HepG2 (cell line): ENCODE measurements around the gene DCP1B. TPM values are rescaled to one million over a fixed set of nuclear protein-coding genes. Genes with fewer than 3 reads are reported as not detected.

ENCODE experiments used
- ATAC-seq: fragments of 200-7000 bp; cut with Tn5 transposase; 3 replicates; pipeline ENCODE4 v1.9.1; 2020; ENCODE audit warnings: mild to moderate bottlenecking, moderate library complexity
- BruUV-seq: library from RNA; stranded (reverse); fragments of 400-500 nt; replicated peaks from 2 replicates; lab custom pipeline; 2021; lab: Mats Ljungman, UMichigan
- CTCF ChIA-PET: fragments of 300-600 bp; formaldehyde crosslinking; extraction: SDS; loops from one replicate; lab custom pipeline; 2021; ENCODE audit warnings: low total read pairs, inconsistent platforms, low intra/inter-chr PET ratio; lab: Yijun Ruan, JAX
- POLR2A ChIA-PET: fragments of 350-600 bp; sonication (Branson Sonifier 250); formaldehyde crosslinking; loops from one replicate; lab custom pipeline; 2020; ENCODE audit warnings: antibody characterized with exemption, inconsistent platforms; lab: Yijun Ruan, JAX
- DNase-seq: peaks from one replicate; pipeline ENCODE4 v3.0.0-alpha.2; 2015; ENCODE audit warnings: low spot score
- FAIRE-seq: peaks from 3 replicates; lab custom pipeline; 2011; peaks lifted over from hg19 to GRCh38; lab: Jason Lieb, UNC
- H2AFZ ChIP-seq: one replicate; pipeline ENCODE4 v1.6.1; 2011; ENCODE audit warnings: low read length, inconsistent platforms
- H3K27ac ChIP-seq: fragments of 300-600 bp; 3 replicates; pipeline ENCODE4 v1.8.0; 2011; ENCODE audit warnings: mixed run types, mild to moderate bottlenecking, mixed read lengths, low read length, inconsistent platforms; ENCODE audit not compliant: insufficient read depth; ENCODE audit errors: extremely low read length
- H3K27me3 ChIP-seq, 2 experiments: fragments of 200-600 bp in 1 of 2; 2 replicates in 1 of 2; 3 replicates in 1 of 2; pipeline versions ENCODE4 v1.6.0 to v1.8.0; 2011; ENCODE audit warnings: low read length in 2 of 2, mild to moderate bottlenecking in 2 of 2, moderate library complexity in 2 of 2, inconsistent platforms in 1 of 2; ENCODE audit not compliant: insufficient read depth in 2 of 2, control insufficient read depth in 1 of 2
- H3K36me3 ChIP-seq, 2 experiments: fragments of 200-600 bp in 1 of 2; replicated peaks in 1 of 2; 2 replicates in 1 of 2; 3 replicates in 1 of 2; pipeline versions ENCODE4 v1.5.1 to v1.8.0; 2011; ENCODE audit warnings: low read length in 2 of 2, inconsistent platforms in 1 of 2; ENCODE audit not compliant: insufficient read depth in 2 of 2, control insufficient read depth in 1 of 2
- H3K4me1 ChIP-seq: 2 replicates; pipeline ENCODE4 v1.5.1; 2012; ENCODE audit warnings: low read length, inconsistent platforms; ENCODE audit not compliant: insufficient read depth
- H3K4me2 ChIP-seq: 2 replicates; pipeline ENCODE4 v1.6.0; 2011; ENCODE audit warnings: low read depth, low read length, inconsistent platforms
- H3K4me3 ChIP-seq, 3 experiments: fragments of 200-600 bp in 1 of 3; sonication (generic), shearing (Covaris generic) in 1 of 3; replicated peaks in 1 of 3; 2 replicates each; pipeline ENCODE4 v1.5.1; 2011 to 2016; ENCODE audit warnings: low read length in 3 of 3, inconsistent platforms in 2 of 3, low read depth in 2 of 3, mild to moderate bottlenecking in 2 of 3, control low read depth in 1 of 3, mixed read lengths in 1 of 3; ENCODE audit not compliant: insufficient read depth in 1 of 3
- H3K79me2 ChIP-seq: one replicate; pipeline ENCODE4 v1.6.1; 2011; ENCODE audit warnings: low read length, inconsistent platforms; ENCODE audit not compliant: insufficient read depth
- H3K9ac ChIP-seq: 2 replicates; pipeline ENCODE4 v1.6.0; 2011; ENCODE audit warnings: mild to moderate bottlenecking, low read depth, low read length, inconsistent platforms; ENCODE audit not compliant: insufficient read depth
- H3K9me3 ChIP-seq: 2 replicates; pipeline ENCODE4 v1.5.1; 2012; ENCODE audit warnings: mild to moderate bottlenecking, low read length
- H4K20me1 ChIP-seq: 2 replicates; pipeline ENCODE4 v1.6.0; 2011; ENCODE audit warnings: inconsistent platforms, mild to moderate bottlenecking, low read length, moderate library complexity; ENCODE audit not compliant: insufficient read depth
- GATAD2A ChIP-seq: IDR thresholded peaks from 2 replicates; pipeline ENCODE4 v1.6.1; 2016
- MNT ChIP-seq: fragments of 450-650 bp; IDR thresholded peaks from 2 replicates; pipeline ENCODE4 v1.6.1; 2016
- NRL ChIP-seq: sonication (generic); formaldehyde crosslinking; IDR thresholded peaks from 2 replicates; pipeline ENCODE4 v1.5.0; 2020; ENCODE audit warnings: missing genetic modification reagents, mild to moderate bottlenecking, moderate library complexity, borderline replicate concordance
- SOX6 ChIP-seq, 2 experiments: fragments of 450-650 bp in 1 of 2; sonication (generic) in 1 of 2; formaldehyde crosslinking in 1 of 2; IDR thresholded peaks; 2 replicates each; pipeline versions ENCODE4 v1.4.0 to v1.6.1; 2017 to 2020; ENCODE audit warnings: antibody characterized with exemption in 1 of 2, mild to moderate bottlenecking in 1 of 2, missing genetic modification reagents in 1 of 2
- TAF1 ChIP-seq: sonication (generic); formaldehyde crosslinking; IDR thresholded peaks from 2 replicates; pipeline ENCODE4 v1.4.0; 2020; ENCODE audit warnings: missing genetic modification reagents
- TERF1 ChIP-seq: sonication (generic); formaldehyde crosslinking; IDR thresholded peaks from 2 replicates; pipeline ENCODE4 v1.8.0; 2022; ENCODE audit warnings: mild to moderate bottlenecking, missing genetic modification reagents, moderate library complexity
- ZNF17 ChIP-seq: sonication (generic); formaldehyde crosslinking; IDR thresholded peaks from 2 replicates; pipeline ENCODE4 v1.5.0; 2020; ENCODE audit warnings: mild to moderate bottlenecking, missing genetic modification reagents
- ZNF225 ChIP-seq: sonication (generic); formaldehyde crosslinking; IDR thresholded peaks from 2 replicates; pipeline ENCODE4 v1.4.0; 2020; ENCODE audit warnings: mild to moderate bottlenecking, missing genetic modification reagents
- ZNF263 ChIP-seq: sonication (generic); formaldehyde crosslinking; IDR thresholded peaks from 2 replicates; pipeline ENCODE4 v1.4.0; 2020; ENCODE audit warnings: missing genetic modification reagents
- ZSCAN22 ChIP-seq: sonication (generic); formaldehyde crosslinking; IDR thresholded peaks from 2 replicates; pipeline ENCODE4 v1.4.0; 2020; ENCODE audit warnings: mild to moderate bottlenecking, missing genetic modification reagents
- WGBS: methylation state at CpG from one replicate; pipeline ENCODE4 v1.1.6; 2017; ENCODE audit warnings: low lambda C conversion rate; 5-methylcytosine and 5-hydroxymethylcytosine counted together
- in situ Hi-C: cut with HindIII; loops from 2 replicates; pipeline ENCODE4 v1.10.0; 2017; ENCODE audit warnings: low pct_unique_long_range_greater_than_20kb; ENCODE audit not compliant: extremely low pct_ligation_motif_present
- intact Hi-C: fragments of 100-400 bp; cut with micrococcal nuclease; formaldehyde crosslinking; loops from one replicate; pipeline ENCODE4 v1.10.0; 2022; ENCODE audit not compliant: unreplicated experiment
- polyA plus RNA-seq, 8 experiments: library from polyadenylated mRNA; depleted of rRNA in 3 of 8; stranded (reverse) in 7 of 8; unstranded in 1 of 8; fragments of >200 nt; fragmentation: Illumina TruSeq in 4 of 8; extraction: Trizol in 4 of 8; gene quantifications; 2 replicates each; pipeline versions ENCODE4 v1.2.1 to v1.2.3, GENCODE V29; 2011 to 2016; ENCODE audit warnings: low read depth in 4 of 8, missing spikeins in 1 of 8, mixed read lengths in 1 of 8; ENCODE audit not compliant: insufficient read depth in 1 of 8
- total RNA-seq, 5 experiments: library from RNA; depleted of rRNA; stranded (reverse); fragments of >200 nt; fragmentation: Illumina TruSeq; extraction: Trizol; gene quantifications; 2 replicates each; pipeline ENCODE4 v1.2.3, GENCODE V29; 2016; ENCODE audit warnings: low read depth in 1 of 5
- TF ChIP-seq, protein P1 (sequence below): sonication (generic); formaldehyde crosslinking; IDR thresholded peaks from 2 replicates; pipeline ENCODE4 v1.4.0; 2020; ENCODE audit warnings: missing genetic modification reagents

The DCP1B gene
- total and polyA plus RNA-seq, 2 of the 13 experiments (the other 11 are each of a cell fraction or from before 2014, with no cell fraction given): 11.4 to 27.2 TPM

GRCh38 chr12:1930803-1931597 lies 73.3 kb downstream of the DCP1B start:
- CTCF ChIA-PET: no interaction called here
- Histone ChIP-seq H3K9ac (no peak overlapping the region), H3K4me1 (no peaks in the 10 kb centered on the region; the same call in 1 of the 2 replicates), H3K4me2 (no peak overlapping the region), H3K4me3 (no peak overlapping the region), H3K79me2 (no peaks in the 10 kb centered on the region), H4K20me1 (no peaks in the 10 kb centered on the region), H2AFZ (no peak overlapping the region), H3K27ac (no peak overlapping the region), H3K36me3 (no peaks in the 10 kb centered on the region; a peak in 1 of 5 replicates), H3K27me3 (peaks cover 0 to 34% of the 10 kb centered on the region in 2 experiments; a peak in 4 of 5 replicates), H3K9me3 (no peaks in the 10 kb centered on the region)
- TF ChIP-seq ZSCAN22 (CRISPR knock-in tag) (no peak), MNT (0 out of 2 replicates have a peak, but pooled peaks have one; percentile 17), ZNF263 (CRISPR knock-in tag) (peak; percentile 92)
- no peak for DNase-seq
- POLR2A ChIA-PET: no interaction called here
- no peak for FAIRE-seq
- 47% methylated on average over 21 of the region's 27 CpGs for WGBS
- ATAC-seq: no peak
- intact Hi-C loops (no loop called here), in situ Hi-C loops (no loop called here)
- BruUV-seq: no TSS peak

- in situ Hi-C loops: no loop called here
- POLR2A ChIA-PET: no interaction called here
- no TSS peak for BruUV-seq
- TF ChIP-seq ZNF17 (CRISPR knock-in tag): no peak
- no peak for TF ChIP-seq GATAD2A (CRISPR knock-in tag)
- TF ChIP-seq NRL (CRISPR knock-in tag): no peak
- no peak for TF ChIP-seq TAF1 (CRISPR knock-in tag)
- TF ChIP-seq ZNF225: no peak
- TF ChIP-seq, protein P1, sequence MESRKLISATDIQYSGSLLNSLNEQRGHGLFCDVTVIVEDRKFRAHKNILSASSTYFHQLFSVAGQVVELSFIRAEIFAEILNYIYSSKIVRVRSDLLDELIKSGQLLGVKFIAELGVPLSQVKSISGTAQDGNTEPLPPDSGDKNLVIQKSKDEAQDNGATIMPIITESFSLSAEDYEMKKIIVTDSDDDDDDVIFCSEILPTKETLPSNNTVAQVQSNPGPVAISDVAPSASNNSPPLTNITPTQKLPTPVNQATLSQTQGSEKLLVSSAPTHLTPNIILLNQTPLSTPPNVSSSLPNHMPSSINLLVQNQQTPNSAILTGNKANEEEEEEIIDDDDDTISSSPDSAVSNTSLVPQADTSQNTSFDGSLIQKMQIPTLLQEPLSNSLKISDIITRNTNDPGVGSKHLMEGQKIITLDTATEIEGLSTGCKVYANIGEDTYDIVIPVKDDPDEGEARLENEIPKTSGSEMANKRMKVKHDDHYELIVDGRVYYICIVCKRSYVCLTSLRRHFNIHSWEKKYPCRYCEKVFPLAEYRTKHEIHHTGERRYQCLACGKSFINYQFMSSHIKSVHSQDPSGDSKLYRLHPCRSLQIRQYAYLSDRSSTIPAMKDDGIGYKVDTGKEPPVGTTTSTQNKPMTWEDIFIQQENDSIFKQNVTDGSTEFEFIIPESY (CRISPR knock-in tag): no peak
- TF ChIP-seq SOX6 (IDR thresholded peaks at IDR 0.05): no peak
- TF ChIP-seq SOX6 (CRISPR knock-in tag; IDR thresholded peaks at IDR 0.05): no peak
- TF ChIP-seq TERF1: no peak
Measured at GRCh38 chr12:1929985-1930802, 74.1 kb downstream of the DCP1B start.

More at GRCh38 chr12:1929985-1930802, 74.1 kb downstream of the DCP1B start:
- ATAC-seq: no peak
- no peak overlapping the region for H3K4me2 ChIP-seq
- WGBS: 63% methylated on average over 8 of the region's 11 CpGs
- DNase-seq: no peak
- intact Hi-C loops: loop anchor here (1.0 kb wide), 1 partner anchor 20 kb away; no protein-coding TSS in a partner anchor
- H3K27me3 ChIP-seq: peaks cover 2 to 40% of the 10 kb centered on the region in 2 experiments; a peak in 4 of 5 replicates
- H3K4me1 ChIP-seq: no peaks in the 10 kb centered on the region; the same call in 1 of the 2 replicates
- CTCF ChIA-PET: no interaction called here
- no peaks in the 10 kb centered on the region for H3K9me3 ChIP-seq
- H3K79me2 ChIP-seq: no peaks in the 10 kb centered on the region
- H3K27ac ChIP-seq: no peak overlapping the region
- no peaks in the 10 kb centered on the region for H4K20me1 ChIP-seq
- no peak overlapping the region for H3K9ac ChIP-seq
- H2AFZ ChIP-seq: no peak overlapping the region
- no peak for FAIRE-seq
- H3K36me3 ChIP-seq: no peaks in the 10 kb centered on the region
- H3K4me3 ChIP-seq: no peak overlapping the region
